ENCODE data around the gene FEN1.

The FEN1 gene

GRCh38 chr11:61752925-61753521, 39.7 kb upstream of the FEN1 start:
- H3K36me3 Mint-ChIP-seq (ENCODE audit: low read depth): no peaks in the 10 kb centered on the region
- DNase-seq (no peak), ATAC-seq (no peak)
- H3K27me3 Mint-ChIP-seq: peaks cover 31% of the 10 kb centered on the region
- no peak overlapping the region for H3K27ac Mint-ChIP-seq
- H3K4me3 Mint-ChIP-seq: peak overlapping the region; percentile 65
- H3K4me1 Mint-ChIP-seq: peaks cover 22% of the 10 kb centered on the region
- no peaks in the 10 kb centered on the region for H3K9me3 Mint-ChIP-seq

- Mint-ChIP-seq H3K9me3 (no peaks in the 10 kb centered on the region), H3K27me3 (peaks cover 31% of the 10 kb centered on the region), H3K36me3 (ENCODE audit: low read depth) (no peaks in the 10 kb centered on the region), H3K4me1 (peaks cover 22% of the 10 kb centered on the region), H3K4me3 (no peak overlapping the region), H3K27ac (no peak overlapping the region)
- ATAC-seq (no peak), DNase-seq (no peak)
Measured at GRCh38 chr11:61753672-61754071, 39.0 kb upstream of the FEN1 start.

GRCh38 chr11:61754534-61755482, 37.9 kb upstream of the FEN1 start:
- Mint-ChIP-seq H3K27ac (no peak overlapping the region), H3K36me3 (ENCODE audit: low read depth) (no peaks in the 10 kb centered on the region)

GRCh38 chr11:61756147-61756451, 36.6 kb upstream of the FEN1 start:
- Mint-ChIP-seq H3K27me3 (peaks cover 20% of the 10 kb centered on the region), H3K4me3 (no peak overlapping the region), H3K4me1 (peaks cover 22% of the 10 kb centered on the region), H3K9me3 (no peaks in the 10 kb centered on the region), H3K36me3 (ENCODE audit: low read depth) (no peaks in the 10 kb centered on the region), H3K27ac (no peak overlapping the region)
- DNase-seq: no peak
- no peak for ATAC-seq

More at GRCh38 chr11:61754534-61755482, 37.9 kb upstream of the FEN1 start:
- H3K4me1 Mint-ChIP-seq: peaks cover 22% of the 10 kb centered on the region
- no peak for ATAC-seq
- DNase-seq: no peak
- H3K27me3 Mint-ChIP-seq: peaks cover 24% of the 10 kb centered on the region
- H3K4me3 Mint-ChIP-seq: no peak overlapping the region
- no peaks in the 10 kb centered on the region for H3K9me3 Mint-ChIP-seq

- H3K9me3 Mint-ChIP-seq: no peaks in the 10 kb centered on the region
- no peak overlapping the region for H3K27ac Mint-ChIP-seq
- peak; percentile 33 for DNase-seq
Measured at GRCh38 chr11:61756452-61757212, 36.1 kb upstream of the FEN1 start.

GRCh38 chr11:61757213-61757862, 35.4 kb upstream of the FEN1 start:
- H3K4me3 Mint-ChIP-seq: no peak overlapping the region
- DNase-seq (no peak), ATAC-seq (no peak)
- H3K9me3 Mint-ChIP-seq: no peaks in the 10 kb centered on the region
- H3K4me1 Mint-ChIP-seq: peaks cover 19% of the 10 kb centered on the region
- peaks cover 17% of the 10 kb centered on the region for H3K27me3 Mint-ChIP-seq
- no peak overlapping the region for H3K27ac Mint-ChIP-seq
- no peaks in the 10 kb centered on the region for H3K36me3 Mint-ChIP-seq (ENCODE audit: low read depth)

More at GRCh38 chr11:61756452-61757212, 36.1 kb upstream of the FEN1 start:
- Mint-ChIP-seq H3K4me3 (no peak overlapping the region), H3K36me3 (ENCODE audit: low read depth) (no peaks in the 10 kb centered on the region), H3K27me3 (peaks cover 18% of the 10 kb centered on the region), H3K4me1 (peaks cover 22% of the 10 kb centered on the region)
- ATAC-seq: peak; percentile 53

GRCh38 chr11:61760946-61761345, 31.8 kb upstream of the FEN1 start:
- peaks cover 12% of the 10 kb centered on the region for H3K4me1 Mint-ChIP-seq
- DNase-seq: no peak

GRCh38 chr11:61761440-61762222, 31.1 kb upstream of the FEN1 start:
- Mint-ChIP-seq H3K4me3 (no peak overlapping the region), H3K9me3 (no peaks in the 10 kb centered on the region), H3K27ac (no peak overlapping the region), H3K4me1 (peaks cover 5% of the 10 kb centered on the region), H3K36me3 (ENCODE audit: low read depth) (no peaks in the 10 kb centered on the region), H3K27me3 (peaks cover 5% of the 10 kb centered on the region)
- DNase-seq (no peak), ATAC-seq (no peak)

More at GRCh38 chr11:61760946-61761345, 31.8 kb upstream of the FEN1 start:
- Mint-ChIP-seq H3K9me3 (no peaks in the 10 kb centered on the region), H3K27me3 (peaks cover 5% of the 10 kb centered on the region), H3K4me3 (no peak overlapping the region), H3K27ac (no peak overlapping the region), H3K36me3 (ENCODE audit: low read depth) (no peaks in the 10 kb centered on the region)
- ATAC-seq: no peak

GRCh38 chr11:61762223-61762615, 30.5 kb upstream of the FEN1 start:
- H3K4me3 Mint-ChIP-seq: no peak overlapping the region
- ATAC-seq: no peak
- no peak overlapping the region for H3K27ac Mint-ChIP-seq
- peaks cover 5% of the 10 kb centered on the region for H3K27me3 Mint-ChIP-seq
- no peak for DNase-seq
- H3K36me3 Mint-ChIP-seq (ENCODE audit: low read depth): no peaks in the 10 kb centered on the region
- H3K9me3 Mint-ChIP-seq: no peaks in the 10 kb centered on the region
- H3K4me1 Mint-ChIP-seq: peaks cover under 1% of the 10 kb centered on the region

GRCh38 chr11:61762798-61763197, 29.9 kb upstream of the FEN1 start:
- H3K4me1 Mint-ChIP-seq: no peaks in the 10 kb centered on the region
- no peak for ATAC-seq
- H3K4me3 Mint-ChIP-seq: no peak overlapping the region
- no peak for DNase-seq
- no peak overlapping the region for H3K27ac Mint-ChIP-seq
- no peaks in the 10 kb centered on the region for H3K9me3 Mint-ChIP-seq
- H3K27me3 Mint-ChIP-seq: peaks cover 5% of the 10 kb centered on the region
- H3K36me3 Mint-ChIP-seq (ENCODE audit: low read depth): no peaks in the 10 kb centered on the region

- DNase-seq: no peak
- H3K36me3 Mint-ChIP-seq (ENCODE audit: low read depth): no peaks in the 10 kb centered on the region
- no peak overlapping the region for H3K4me3 Mint-ChIP-seq
- peaks cover 5% of the 10 kb centered on the region for H3K27me3 Mint-ChIP-seq
- H3K27ac Mint-ChIP-seq: no peak overlapping the region
- ATAC-seq: no peak
- no peaks in the 10 kb centered on the region for H3K4me1 Mint-ChIP-seq
- no peaks in the 10 kb centered on the region for H3K9me3 Mint-ChIP-seq
Measured at GRCh38 chr11:61763930-61764605, 28.6 kb upstream of the FEN1 start.

- Mint-ChIP-seq H3K36me3 (ENCODE audit: low read depth) (no peaks in the 10 kb centered on the region), H3K4me1 (no peaks in the 10 kb centered on the region), H3K27me3 (peaks cover 5% of the 10 kb centered on the region), H3K4me3 (no peak overlapping the region), H3K9me3 (no peaks in the 10 kb centered on the region), H3K27ac (no peak overlapping the region)
- ATAC-seq (no peak), DNase-seq (no peak)
Measured at GRCh38 chr11:61764606-61765260, 28.0 kb upstream of the FEN1 start.
